Endothelial cell of umbilical vein (primary cell): ENCODE data around the gene FAM107A. TPM values are rescaled to one million over a fixed set of nuclear protein-coding genes. Genes with fewer than 3 reads are reported as not detected.

ENCODE experiments used
- BruUV-seq: library from RNA; stranded (reverse); fragments of 400-500 nt; replicated peaks from 2 replicates; lab custom pipeline; 2021; lab: Mats Ljungman, UMichigan
- CTCF ChIA-PET: fragments of 300-600, 350-600 bp; sonication (Branson Sonifier 250); formaldehyde crosslinking; loops from one replicate; lab custom pipeline; 2021; ENCODE audit warnings: antibody characterized with exemption, inconsistent platforms; lab: Charles Lee
- POLR2A ChIA-PET: fragments of 300-600, 350-600 bp; sonication (Branson Sonifier 250); formaldehyde crosslinking; loops from one replicate; lab custom pipeline; 2021; ENCODE audit warnings: antibody characterized with exemption, inconsistent platforms; lab: Charles Lee
- DNase-seq: peaks from one replicate; pipeline ENCODE4 v3.0.0-alpha.2; 2011; ENCODE audit warnings: low read depth, low spot score
- FAIRE-seq: peaks from 2 replicates; lab custom pipeline; 2011; peaks lifted over from hg19 to GRCh38; lab: Jason Lieb, UNC
- H2AFZ ChIP-seq: 2 replicates; pipeline ENCODE4 v1.6.0; 2012; ENCODE audit warnings: low read depth, low read length, control low read depth, inconsistent platforms
- H3K27ac ChIP-seq: 2 replicates; pipeline ENCODE4 v1.5.1; 2011; ENCODE audit warnings: low read depth, mild to moderate bottlenecking, control low read depth, low read length, moderate library complexity; ENCODE audit not compliant: insufficient read depth
- H3K27me3 ChIP-seq, 2 experiments: 2 replicates each; pipeline versions ENCODE4 v1.6.0 to v1.6.1; 2011; ENCODE audit warnings: low read length in 2 of 2, mixed read lengths in 1 of 2; ENCODE audit not compliant: control insufficient read depth in 2 of 2, insufficient read depth in 2 of 2
- H3K36me3 ChIP-seq, 2 experiments: 2 replicates in 1 of 2; 3 replicates in 1 of 2; pipeline ENCODE4 v1.5.1; 2011; ENCODE audit warnings: low read length in 2 of 2, mild to moderate bottlenecking in 1 of 2, moderate library complexity in 1 of 2; ENCODE audit not compliant: control insufficient read depth in 2 of 2, insufficient read depth in 2 of 2; ENCODE audit errors: extremely low read depth in 1 of 2
- H3K4me1 ChIP-seq: 3 replicates; pipeline ENCODE4 v1.5.1; 2011; ENCODE audit warnings: mild to moderate bottlenecking, low read length; ENCODE audit not compliant: control insufficient read depth, insufficient read depth; ENCODE audit errors: extremely low read depth
- H3K4me2 ChIP-seq: 2 replicates; pipeline ENCODE4 v1.6.1; 2011; ENCODE audit warnings: low read length, control low read depth, mixed read lengths; ENCODE audit not compliant: insufficient read depth
- H3K4me3 ChIP-seq, 3 experiments: fragments of 200-600 bp in 1 of 3; sonication (generic), shearing (Covaris generic) in 1 of 3; replicated peaks in 1 of 3; 2 replicates each; pipeline ENCODE4 v1.5.1; 2011 to 2016; ENCODE audit warnings: control low read depth in 3 of 3, low read length in 3 of 3, mild to moderate bottlenecking in 2 of 3, inconsistent platforms in 1 of 3, low read depth in 1 of 3, moderate library complexity in 1 of 3; ENCODE audit not compliant: insufficient read depth in 1 of 3
- H3K79me2 ChIP-seq: 2 replicates; pipeline ENCODE4 v1.6.0; 2012; ENCODE audit warnings: low read length, inconsistent platforms; ENCODE audit not compliant: control insufficient read depth, insufficient read depth
- H3K9ac ChIP-seq: replicated peaks from 2 replicates; pipeline ENCODE3; 2011; ENCODE audit warnings: low read length, control low read depth; ENCODE audit not compliant: insufficient read depth; ENCODE audit errors: extremely low read depth
- H3K9me1 ChIP-seq: replicated peaks from 3 replicates; pipeline ENCODE4 v1.6.0; 2011; ENCODE audit warnings: mild to moderate bottlenecking, low read length; ENCODE audit not compliant: control insufficient read depth, insufficient read depth; ENCODE audit errors: extremely low read depth
- H3K9me3 ChIP-seq: replicated peaks from 2 replicates; pipeline ENCODE4 v1.5.1; 2012; ENCODE audit warnings: low read length, inconsistent platforms; ENCODE audit not compliant: control insufficient read depth, insufficient read depth
- H4K20me1 ChIP-seq: replicated peaks from 2 replicates; pipeline ENCODE3; 2011; ENCODE audit warnings: mild to moderate bottlenecking, low read length; ENCODE audit not compliant: control insufficient read depth, insufficient read depth; ENCODE audit errors: extremely low read depth
- CTCF ChIP-seq, 2 donors: IDR thresholded peaks; 1 replicate in 1 of 2; 2 replicates in 1 of 2; pipeline ENCODE4 v1.5.1; 2011; ENCODE audit warnings: low read length in 2 of 2, mild to moderate bottlenecking in 2 of 2, moderate library complexity in 2 of 2, control low read depth in 1 of 2, inconsistent platforms in 1 of 2, low read depth in 1 of 2; ENCODE audit not compliant: insufficient read depth in 1 of 2; ENCODE audit errors: extremely low read depth in 1 of 2
- EZH2 ChIP-seq: IDR thresholded peaks from 2 replicates; pipeline ENCODE4 v1.6.1; 2012; ENCODE audit warnings: borderline replicate concordance, low read depth, mild to moderate bottlenecking, moderate library complexity, low read length, inconsistent platforms; ENCODE audit not compliant: severe bottlenecking
- FOS ChIP-seq: IDR thresholded peaks from 2 replicates; pipeline ENCODE4 v1.6.1; 2011; ENCODE audit warnings: mild to moderate bottlenecking, low read length, moderate library complexity, borderline replicate concordance; ENCODE audit not compliant: insufficient read depth
- GATA2 ChIP-seq: IDR thresholded peaks from 2 replicates; pipeline ENCODE4 v1.7.0; 2011; ENCODE audit warnings: low read depth, mild to moderate bottlenecking, moderate library complexity, mixed read lengths, low read length; ENCODE audit not compliant: insufficient read length, insufficient read depth
- JUN ChIP-seq: IDR thresholded peaks from 2 replicates; pipeline ENCODE4 v1.6.1; 2011; ENCODE audit warnings: borderline replicate concordance, low read depth; ENCODE audit not compliant: insufficient read length, insufficient read depth
- MAX ChIP-seq: IDR thresholded peaks from 2 replicates; pipeline ENCODE4 v1.6.1; 2011; ENCODE audit not compliant: insufficient read depth, insufficient read length
- MYC ChIP-seq: IDR thresholded peaks from one replicate; pipeline ENCODE4 v1.6.1; 2011; ENCODE audit warnings: mild to moderate bottlenecking, low read depth, low read length
- POLR2A ChIP-seq: IDR thresholded peaks from 2 replicates; pipeline ENCODE4 v1.6.1; 2012; ENCODE audit warnings: low read depth, mild to moderate bottlenecking, control low read depth, low read length
- POLR2AphosphoS5 ChIP-seq: IDR thresholded peaks from 2 replicates; pipeline ENCODE4 v1.6.1; 2012; ENCODE audit warnings: low read depth, mild to moderate bottlenecking, control low read depth, low read length, moderate library complexity; ENCODE audit not compliant: insufficient read depth
- dilution Hi-C: fragments of 300-500 bp; cut with MboI; formaldehyde crosslinking; loops from one replicate; pipeline ENCODE4 v1.15.0; 2019; ENCODE audit warnings: low sequenced_read_pairs; ENCODE audit not compliant: extremely low pct_ligation_motif_present
- intact Hi-C: fragments of 100-400 bp; cut with micrococcal nuclease; formaldehyde crosslinking; loops from one replicate; pipeline ENCODE4 v1.10.0; 2022
- polyA plus RNA-seq, 4 experiments: library from polyadenylated mRNA; depleted of rRNA in 3 of 4; stranded (reverse) in 3 of 4; unstranded in 1 of 4; fragments of >200 nt; gene quantifications; 2 replicates each; pipeline versions ENCODE4 v1.2.1 to v1.2.3, GENCODE V29; 2011 to 2012; ENCODE audit warnings: missing spikeins in 1 of 4
- total RNA-seq: library from RNA; stranded (reverse); gene quantifications from 2 replicates; pipeline ENCODE4 v1.2.3, GENCODE V29; 2021

FAM107A gene
- total and polyA plus RNA-seq, 2 donors (not counting 3 experiments of a cell fraction or from before 2014, with no cell fraction given), result 5.7 to 10.7 TPM

GRCh38 chr3:58588030-58588614 is 10.9 kb upstream of the FAM107A start:
- dilution Hi-C loops, result no loop called here
- Histone ChIP-seq H3K4me1 (peaks cover 5% of the 10 kb centered on the region), H3K9ac (no peak overlapping the region), H3K27ac (no peak overlapping the region), H3K9me1 (no peaks in the 10 kb centered on the region), H2AFZ (no peak overlapping the region), H4K20me1 (no peaks in the 10 kb centered on the region), H3K79me2 (no peaks in the 10 kb centered on the region), H3K4me2 (no peak overlapping the region), H3K4me3 (no peak overlapping the region), H3K9me3 (no peaks in the 10 kb centered on the region), H3K36me3 (no peaks in the 10 kb centered on the region), H3K27me3 (peaks cover 21 to 28% of the 10 kb centered on the region in 2 experiments)
- TF ChIP-seq CTCF (IDR thresholded peaks at IDR 0.05; ENCODE audit: extremely low read depth in 1 of 2, insufficient read depth in 1 of 2, low read depth in 1 of 2, low read length in 2 of 2), result no peak
- no peak for TF ChIP-seq MYC
- TF ChIP-seq FOS, result no peak
- TF ChIP-seq POLR2AphosphoS5, result no peak
- TF ChIP-seq JUN, result no peak
- no peak for TF ChIP-seq GATA2
- no peak for TF ChIP-seq EZH2
- no peak for TF ChIP-seq MAX
- no peak for TF ChIP-seq POLR2A
- intact Hi-C loops, result no loop called here
- peak; percentile 49 for FAIRE-seq
- CTCF ChIA-PET, result interaction anchor here (0.8 to 1.9 kb wide), 4 partner anchors 10 to 42 kb away, joined by 3 to 10 read pairs (median 8); partner anchors contain the start of gene FAM107A
- DNase-seq, result peak; percentile 32
- POLR2A ChIA-PET, result no interaction called here
- no TSS peak for BruUV-seq
